HEK293 (cell line): Measurements from ENCODE around the gene MCTP1.
A peak's percentile ranks its signal among the peaks of the same experiment; 100 is the strongest.

Experiments
- CTCF ChIA-PET: fragments of 350-600 bp; formaldehyde crosslinking; extraction: SDS; loops from one replicate; lab custom pipeline; 2021; ENCODE audit warnings: antibody characterized with exemption; lab: Yijun Ruan, JAX
- POLR2A ChIA-PET: fragments of 300-600 bp; formaldehyde crosslinking; extraction: SDS; loops from one replicate; lab custom pipeline; 2020; ENCODE audit warnings: antibody characterized with exemption, inconsistent platforms; lab: Yijun Ruan, JAX
- H3K27ac ChIP-seq: fragments of 200-500 bp; sonication (Bioruptor generic); 2 replicates; pipeline ENCODE4 v1.5.1; 2014; ENCODE audit warnings: low read depth, low read length, control low read depth, inconsistent platforms; ENCODE audit errors: extremely low read depth
- H3K36me3 ChIP-seq, 2 experiments: fragments of 200-500 bp in 1 of 2; sonication (Bioruptor generic) in 1 of 2; 1 replicate in 1 of 2; 2 replicates in 1 of 2; pipeline ENCODE4 v1.5.1; 2014 to 2017; ENCODE audit warnings: inconsistent platforms in 2 of 2, low read length in 2 of 2; ENCODE audit not compliant: control insufficient read depth in 2 of 2, insufficient read depth in 1 of 2
- H3K4me1 ChIP-seq: fragments of 200-500 bp; sonication (Bioruptor generic); 2 replicates; pipeline ENCODE4 v1.5.1; 2014; ENCODE audit warnings: mild to moderate bottlenecking, low read length, inconsistent platforms; ENCODE audit not compliant: control insufficient read depth, insufficient read depth
- H3K4me3 ChIP-seq: 2 replicates; pipeline ENCODE4 v1.5.1; 2011; ENCODE audit warnings: low read depth, mild to moderate bottlenecking, control low read depth, low read length, moderate library complexity
- H3K9me3 ChIP-seq: fragments of 200-500 bp; sonication (Bioruptor generic); 2 replicates; pipeline ENCODE4 v1.5.1; 2014; ENCODE audit warnings: low read depth, low read length, inconsistent platforms; ENCODE audit not compliant: control insufficient read depth, insufficient read depth
- ATF2 ChIP-seq: fragments of 450-650 bp; formaldehyde crosslinking; IDR thresholded peaks from 2 replicates; pipeline ENCODE4 v1.5.1; 2016; ENCODE audit warnings: missing biosample characterization, missing genetic modification characterization, low read depth
- GLIS1 ChIP-seq: fragments of 450-650 bp; formaldehyde crosslinking; IDR thresholded peaks from 2 replicates; pipeline ENCODE4 v1.5.1; 2016; ENCODE audit warnings: missing biosample characterization, missing genetic modification characterization
- PRDM10 ChIP-seq: fragments of 450-650 bp; formaldehyde crosslinking; IDR thresholded peaks from 2 replicates; pipeline ENCODE4 v1.5.1; 2016; ENCODE audit warnings: missing biosample characterization, missing genetic modification characterization
- RBAK ChIP-seq: fragments of 450-650 bp; formaldehyde crosslinking; IDR thresholded peaks from 2 replicates; pipeline ENCODE4 v1.5.1; 2016; ENCODE audit warnings: missing biosample characterization, missing genetic modification characterization
- SCRT1 ChIP-seq: fragments of 450-650 bp; formaldehyde crosslinking; IDR thresholded peaks from 2 replicates; pipeline ENCODE4 v1.5.1; 2016; ENCODE audit warnings: missing biosample characterization, missing genetic modification characterization, borderline replicate concordance
- SETDB1 ChIP-seq: IDR thresholded peaks from one replicate; pipeline ENCODE4 v1.6.1; 2017; ENCODE audit warnings: mild to moderate bottlenecking, low read length, moderate library complexity, mixed read lengths; ENCODE audit not compliant: insufficient read length
- ZBTB20 ChIP-seq: fragments of 450-650 bp; formaldehyde crosslinking; IDR thresholded peaks from 2 replicates; pipeline ENCODE4 v1.5.1; 2016; ENCODE audit warnings: missing biosample characterization, missing genetic modification characterization
- ZNF112 ChIP-seq: fragments of 450-650 bp; formaldehyde crosslinking; IDR thresholded peaks from 2 replicates; pipeline ENCODE4 v1.5.0; 2017; ENCODE audit warnings: missing biosample characterization, missing genetic modification characterization
- ZNF23 ChIP-seq: fragments of 450-650 bp; formaldehyde crosslinking; IDR thresholded peaks from 2 replicates; pipeline ENCODE4 v1.5.1; 2016; ENCODE audit warnings: missing biosample characterization, missing genetic modification characterization, borderline replicate concordance
- ZNF391 ChIP-seq: fragments of 450-650 bp; formaldehyde crosslinking; IDR thresholded peaks from 2 replicates; pipeline ENCODE4 v1.5.1; 2016; ENCODE audit warnings: low read depth, missing biosample characterization, missing genetic modification characterization, borderline replicate concordance
- ZNF544 ChIP-seq: fragments of 450-650 bp; formaldehyde crosslinking; IDR thresholded peaks from 2 replicates; pipeline ENCODE4 v1.5.0; 2017; ENCODE audit warnings: missing biosample characterization, missing genetic modification characterization
- ZSCAN5A ChIP-seq: fragments of 450-650 bp; formaldehyde crosslinking; IDR thresholded peaks from 2 replicates; pipeline ENCODE4 v1.5.1; 2016; ENCODE audit warnings: missing biosample characterization, missing genetic modification characterization
- TF ChIP-seq, protein P1 (sequence below): fragments of 450-650 bp; formaldehyde crosslinking; IDR thresholded peaks from 2 replicates; pipeline ENCODE4 v1.5.1; 2016; ENCODE audit warnings: missing biosample characterization, missing genetic modification characterization, borderline replicate concordance

The MCTP1 gene

GRCh38 chr5:94857111-94857510, 427.8 kb downstream of the MCTP1 start (continued):
- no peak for TF ChIP-seq PRDM10 (tag by site-specific recombination)
- TF ChIP-seq, protein P1, sequence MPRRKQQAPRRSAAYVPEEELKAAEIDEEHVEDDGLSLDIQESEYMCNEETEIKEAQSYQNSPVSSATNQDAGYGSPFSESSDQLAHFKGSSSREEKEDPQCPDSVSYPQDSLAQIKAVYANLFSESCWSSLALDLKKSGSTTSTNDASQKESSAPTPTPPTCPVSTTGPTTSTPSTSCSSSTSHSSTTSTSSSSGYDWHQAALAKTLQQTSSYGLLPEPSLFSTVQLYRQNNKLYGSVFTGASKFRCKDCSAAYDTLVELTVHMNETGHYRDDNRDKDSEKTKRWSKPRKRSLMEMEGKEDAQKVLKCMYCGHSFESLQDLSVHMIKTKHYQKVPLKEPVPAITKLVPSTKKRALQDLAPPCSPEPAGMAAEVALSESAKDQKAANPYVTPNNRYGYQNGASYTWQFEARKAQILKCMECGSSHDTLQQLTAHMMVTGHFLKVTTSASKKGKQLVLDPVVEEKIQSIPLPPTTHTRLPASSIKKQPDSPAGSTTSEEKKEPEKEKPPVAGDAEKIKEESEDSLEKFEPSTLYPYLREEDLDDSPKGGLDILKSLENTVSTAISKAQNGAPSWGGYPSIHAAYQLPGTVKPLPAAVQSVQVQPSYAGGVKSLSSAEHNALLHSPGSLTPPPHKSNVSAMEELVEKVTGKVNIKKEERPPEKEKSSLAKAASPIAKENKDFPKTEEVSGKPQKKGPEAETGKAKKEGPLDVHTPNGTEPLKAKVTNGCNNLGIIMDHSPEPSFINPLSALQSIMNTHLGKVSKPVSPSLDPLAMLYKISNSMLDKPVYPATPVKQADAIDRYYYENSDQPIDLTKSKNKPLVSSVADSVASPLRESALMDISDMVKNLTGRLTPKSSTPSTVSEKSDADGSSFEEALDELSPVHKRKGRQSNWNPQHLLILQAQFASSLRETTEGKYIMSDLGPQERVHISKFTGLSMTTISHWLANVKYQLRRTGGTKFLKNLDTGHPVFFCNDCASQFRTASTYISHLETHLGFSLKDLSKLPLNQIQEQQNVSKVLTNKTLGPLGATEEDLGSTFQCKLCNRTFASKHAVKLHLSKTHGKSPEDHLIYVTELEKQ (tag by site-specific recombination): no peak
- TF ChIP-seq ZNF544 (tag by site-specific recombination): no peak
- no peak for TF ChIP-seq SCRT1 (tag by site-specific recombination)
- TF ChIP-seq SETDB1: no peak
- TF ChIP-seq ZNF23: no peak
- TF ChIP-seq RBAK (tag by site-specific recombination): no peak
- no peak for TF ChIP-seq ZNF391 (tag by site-specific recombination)

DNA sequence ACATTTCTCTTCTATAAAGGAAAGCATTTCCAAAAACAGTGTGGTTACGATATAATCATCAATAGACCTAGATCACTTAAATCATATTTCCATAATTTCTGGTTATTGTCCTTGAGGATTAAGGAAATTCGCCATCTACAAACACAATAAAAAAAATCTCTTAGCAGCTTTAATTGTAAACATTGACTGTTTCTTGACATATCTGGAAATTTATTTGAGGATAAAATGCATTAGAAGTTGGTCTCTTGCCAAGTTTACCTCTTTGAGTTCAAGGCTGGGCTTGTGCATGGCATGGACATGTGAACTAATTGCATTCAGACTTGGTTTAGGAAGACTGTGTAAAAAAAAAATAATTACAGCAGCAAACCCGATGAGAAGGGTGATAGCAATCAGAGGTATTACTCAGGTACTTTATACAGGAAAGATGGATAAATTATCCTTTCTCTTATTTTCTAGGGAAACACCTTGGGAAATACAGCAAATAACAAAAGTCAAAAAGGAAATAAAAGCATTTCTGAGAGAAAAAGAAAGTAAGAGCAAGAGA, 428.6 kb downstream of the MCTP1 start:
- Histone ChIP-seq H3K4me3 (no peak overlapping the region), H3K27ac (no peak overlapping the region), H3K9me3 (no peaks in the 10 kb centered on the region), H3K36me3 (no peaks in the 10 kb centered on the region), H3K4me1 (peaks cover 7% of the 10 kb centered on the region; the same call in 1 of the 2 replicates)
- POLR2A ChIA-PET: no interaction called here
- CTCF ChIA-PET: no interaction called here
- TF ChIP-seq ZBTB20 (tag by site-specific recombination) (peak; percentile 18; the same call in 1 of the 2 replicates), GLIS1 (tag by site-specific recombination) (no peak)

- Histone ChIP-seq H3K27ac (no peak overlapping the region), H3K9me3 (no peaks in the 10 kb centered on the region), H3K4me1 (peaks cover 7% of the 10 kb centered on the region; the same call in 1 of the 2 replicates), H3K36me3 (no peaks in the 10 kb centered on the region), H3K4me3 (no peak overlapping the region)
- peak; percentile 37; the same call in 1 of the 2 replicates for TF ChIP-seq ATF2
- no peak for TF ChIP-seq ZNF112 (tag by site-specific recombination)
- TF ChIP-seq ZSCAN5A (tag by site-specific recombination): no peak
- ChIA-PET POLR2A (no interaction called here), CTCF (no interaction called here)
These were observed 429.4 kb downstream of the MCTP1 start for GRCh38 chr5:94855543-94855942.
